ENCODE results near the gene FAM13A.

Gene FAM13A

DNA sequence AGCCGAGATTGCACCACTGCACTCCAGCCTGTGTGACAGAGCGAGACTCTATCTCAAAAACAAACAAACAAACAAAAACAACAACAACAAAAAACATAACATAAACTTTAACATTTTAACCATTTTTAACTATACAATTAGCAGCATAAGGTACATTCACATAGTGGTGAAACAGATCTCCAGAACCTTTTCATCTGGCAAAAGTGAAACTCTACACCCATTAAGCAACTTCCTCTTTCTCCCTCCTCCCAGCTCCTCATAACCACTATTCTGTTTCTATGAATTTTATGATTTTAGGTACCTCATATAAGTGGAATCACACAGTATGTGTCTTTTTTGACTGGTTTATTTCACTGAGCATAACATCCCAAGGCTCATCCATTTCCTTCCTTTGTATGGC lies 103.6 kb downstream of the FAM13A start:
- Histone ChIP-seq H3K27me3 (ENCODE audit: insufficient read depth, poor library complexity, severe bottlenecking) (no peaks in the 10 kb centered on the region), H3K4me3 (ENCODE audit: severe bottlenecking) (no peak overlapping the region), H3K9me3 (ENCODE audit: severe bottlenecking) (no peaks in the 10 kb centered on the region), H3K27ac (ENCODE audit: poor library complexity, severe bottlenecking) (no peak overlapping the region), H3K36me3 (ENCODE audit: low read depth) (no peaks in the 10 kb centered on the region), H3K4me1 (ENCODE audit: insufficient read depth, poor library complexity, severe bottlenecking) (peaks cover 11% of the 10 kb centered on the region)
- no peak for DNase-seq (ENCODE audit: low spot score)
- no peak for ATAC-seq (ENCODE audit: low read depth)
- TF ChIP-seq, protein P1, sequence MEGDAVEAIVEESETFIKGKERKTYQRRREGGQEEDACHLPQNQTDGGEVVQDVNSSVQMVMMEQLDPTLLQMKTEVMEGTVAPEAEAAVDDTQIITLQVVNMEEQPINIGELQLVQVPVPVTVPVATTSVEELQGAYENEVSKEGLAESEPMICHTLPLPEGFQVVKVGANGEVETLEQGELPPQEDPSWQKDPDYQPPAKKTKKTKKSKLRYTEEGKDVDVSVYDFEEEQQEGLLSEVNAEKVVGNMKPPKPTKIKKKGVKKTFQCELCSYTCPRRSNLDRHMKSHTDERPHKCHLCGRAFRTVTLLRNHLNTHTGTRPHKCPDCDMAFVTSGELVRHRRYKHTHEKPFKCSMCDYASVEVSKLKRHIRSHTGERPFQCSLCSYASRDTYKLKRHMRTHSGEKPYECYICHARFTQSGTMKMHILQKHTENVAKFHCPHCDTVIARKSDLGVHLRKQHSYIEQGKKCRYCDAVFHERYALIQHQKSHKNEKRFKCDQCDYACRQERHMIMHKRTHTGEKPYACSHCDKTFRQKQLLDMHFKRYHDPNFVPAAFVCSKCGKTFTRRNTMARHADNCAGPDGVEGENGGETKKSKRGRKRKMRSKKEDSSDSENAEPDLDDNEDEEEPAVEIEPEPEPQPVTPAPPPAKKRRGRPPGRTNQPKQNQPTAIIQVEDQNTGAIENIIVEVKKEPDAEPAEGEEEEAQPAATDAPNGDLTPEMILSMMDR (IDR thresholded peaks at IDR 0.05; ENCODE audit: poor library complexity, severe bottlenecking) = no peak

DNA sequence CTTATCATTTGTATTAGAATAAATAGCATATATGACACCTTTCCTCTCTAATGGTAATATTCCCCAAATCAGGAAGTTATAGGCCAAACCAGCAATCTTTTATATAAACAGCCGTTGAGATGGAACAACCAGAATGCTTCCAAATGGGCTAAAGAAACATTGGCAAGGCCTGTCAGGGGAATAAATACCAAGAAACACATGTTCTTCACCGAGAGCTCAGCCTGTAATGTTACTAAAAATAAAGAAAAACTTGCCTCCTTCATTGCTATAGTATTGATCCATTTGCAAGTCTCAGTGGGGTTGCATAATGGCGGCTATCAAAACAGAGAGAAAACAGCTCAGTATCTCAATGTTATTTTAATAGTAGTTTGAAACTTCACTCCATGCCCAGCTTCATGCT lies 104.9 kb downstream of the FAM13A start:
- Histone ChIP-seq H3K4me1 (ENCODE audit: insufficient read depth, poor library complexity, severe bottlenecking) (peaks cover 11% of the 10 kb centered on the region), H3K27ac (ENCODE audit: poor library complexity, severe bottlenecking) (no peak overlapping the region), H3K4me3 (ENCODE audit: severe bottlenecking) (no peak overlapping the region), H3K9me3 (ENCODE audit: severe bottlenecking) (no peaks in the 10 kb centered on the region), H3K36me3 (ENCODE audit: low read depth) (no peaks in the 10 kb centered on the region), H3K27me3 (ENCODE audit: insufficient read depth, poor library complexity, severe bottlenecking) (no peaks in the 10 kb centered on the region)
- no peak for DNase-seq (ENCODE audit: low spot score)
- TF ChIP-seq, protein P1 (IDR thresholded peaks at IDR 0.05; ENCODE audit: poor library complexity, severe bottlenecking) = no peak
- no peak for ATAC-seq (ENCODE audit: low read depth)

DNA sequence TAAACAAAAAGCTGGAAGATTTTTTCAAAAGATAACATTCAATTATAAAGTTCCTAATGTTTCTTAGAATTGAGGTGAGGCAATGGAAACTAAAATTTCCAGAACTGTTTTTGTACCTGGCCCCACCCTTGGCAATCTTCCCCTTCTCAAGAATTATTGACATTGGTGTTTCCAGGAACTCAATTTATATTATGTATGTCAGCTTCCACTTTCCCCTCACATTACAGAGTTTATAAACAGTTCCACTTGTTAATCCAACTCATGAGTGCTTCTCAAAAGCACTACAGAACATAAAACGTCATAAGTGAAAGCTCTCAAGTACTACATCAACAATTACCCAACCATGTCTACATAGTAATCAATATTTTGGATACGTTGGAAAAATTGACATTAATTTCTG lies 107.4 kb downstream of the FAM13A start:
- H3K4me3 ChIP-seq (ENCODE audit: severe bottlenecking) = no peak overlapping the region
- no peaks in the 10 kb centered on the region for H3K9me3 ChIP-seq (ENCODE audit: severe bottlenecking)
- H3K36me3 ChIP-seq (ENCODE audit: low read depth) = no peaks in the 10 kb centered on the region
- DNase-seq (ENCODE audit: low spot score) (no peak), ATAC-seq (ENCODE audit: low read depth) (no peak)
- H3K27me3 ChIP-seq (ENCODE audit: insufficient read depth, poor library complexity, severe bottlenecking) = no peaks in the 10 kb centered on the region
- TF ChIP-seq, protein P1 (IDR thresholded peaks at IDR 0.05; ENCODE audit: poor library complexity, severe bottlenecking) = no peak
- no peak overlapping the region for H3K27ac ChIP-seq (ENCODE audit: poor library complexity, severe bottlenecking)
- peaks cover 11% of the 10 kb centered on the region for H3K4me1 ChIP-seq (ENCODE audit: insufficient read depth, poor library complexity, severe bottlenecking)

DNA sequence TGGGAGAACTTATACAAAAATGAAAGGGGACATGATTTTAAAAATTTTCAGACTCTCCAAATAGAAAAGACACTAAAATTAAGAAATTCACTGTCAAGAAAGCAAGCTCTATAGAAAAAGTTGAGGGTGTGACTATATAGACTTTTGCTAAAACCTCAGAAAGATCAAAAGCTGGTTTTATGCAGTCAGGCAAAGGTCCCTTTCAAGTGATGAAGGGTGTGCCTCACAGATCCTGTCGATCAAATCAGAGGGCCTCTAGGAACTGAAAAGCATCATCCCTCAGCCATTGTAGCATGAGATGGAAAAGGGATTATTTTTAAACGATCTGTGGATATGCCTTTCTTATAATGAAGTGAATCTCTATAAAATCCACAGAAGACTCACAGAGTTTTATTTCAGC lies 116.5 kb downstream of the FAM13A start:
- no peaks in the 10 kb centered on the region for H3K36me3 ChIP-seq (ENCODE audit: low read depth)
- DNase-seq (ENCODE audit: low spot score) (no peak), ATAC-seq (ENCODE audit: low read depth) (no peak)
- peaks cover 20% of the 10 kb centered on the region for H3K4me1 ChIP-seq (ENCODE audit: insufficient read depth, poor library complexity, severe bottlenecking)
- TF ChIP-seq, protein P1 (IDR thresholded peaks at IDR 0.05; ENCODE audit: poor library complexity, severe bottlenecking) = no peak
- H3K4me3 ChIP-seq (ENCODE audit: severe bottlenecking) = no peak overlapping the region
- H3K9me3 ChIP-seq (ENCODE audit: severe bottlenecking) = no peaks in the 10 kb centered on the region
- H3K27ac ChIP-seq (ENCODE audit: poor library complexity, severe bottlenecking) = no peak overlapping the region
- H3K27me3 ChIP-seq (ENCODE audit: insufficient read depth, poor library complexity, severe bottlenecking) = no peaks in the 10 kb centered on the region

DNA sequence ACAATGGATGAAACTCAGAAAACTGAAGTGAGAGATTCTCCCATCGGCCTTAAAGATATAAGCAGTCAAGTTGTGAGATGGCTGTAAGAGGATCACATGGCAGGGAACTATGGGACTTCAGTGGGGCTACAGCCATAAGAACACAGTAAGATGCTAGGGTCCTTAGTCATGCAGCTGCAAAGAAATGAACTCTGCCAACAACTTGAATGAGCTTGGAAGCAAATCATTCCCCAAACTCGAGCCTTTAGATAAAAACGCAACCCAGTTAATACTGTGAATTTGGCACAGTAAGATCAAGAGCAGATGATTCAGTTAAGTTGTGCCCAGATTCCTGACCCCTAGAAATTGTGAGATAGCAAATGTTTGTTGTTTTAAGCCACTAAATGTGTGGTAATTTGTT lies 117.3 kb downstream of the FAM13A start:
- Histone ChIP-seq H3K36me3 (ENCODE audit: low read depth) (no peaks in the 10 kb centered on the region), H3K9me3 (ENCODE audit: severe bottlenecking) (no peaks in the 10 kb centered on the region), H3K27me3 (ENCODE audit: insufficient read depth, poor library complexity, severe bottlenecking) (no peaks in the 10 kb centered on the region), H3K4me1 (ENCODE audit: insufficient read depth, poor library complexity, severe bottlenecking) (peaks cover 20% of the 10 kb centered on the region), H3K4me3 (ENCODE audit: severe bottlenecking) (no peak overlapping the region), H3K27ac (ENCODE audit: poor library complexity, severe bottlenecking) (no peak overlapping the region)
- no peak for DNase-seq (ENCODE audit: low spot score)
- TF ChIP-seq, protein P1 (IDR thresholded peaks at IDR 0.05; ENCODE audit: poor library complexity, severe bottlenecking) = no peak
- no peak for ATAC-seq (ENCODE audit: low read depth)
